Karpas-422 (cell line): ENCODE results near the gene FGFRL1. TPM values are rescaled to one million over a fixed set of nuclear protein-coding genes. Genes with fewer than 3 reads are reported as not detected.

ENCODE experiments used
- DNase-seq: peaks from one replicate; pipeline ENCODE4 v3.0.0-alpha.2; 2015
- H2AFZ ChIP-seq: fragments of 200-600 bp; sonication (generic); 2 replicates; pipeline ENCODE4 v1.6.1; 2014; ENCODE audit warnings: antibody characterized with exemption, low read length, mixed read lengths
- H3K27ac ChIP-seq: fragments of 200-600 bp; sonication (generic); 2 replicates; pipeline ENCODE4 v1.5.1; 2014; ENCODE audit warnings: mild to moderate bottlenecking, low read length, moderate library complexity
- H3K27me3 ChIP-seq: fragments of 200-600 bp; sonication (generic); 2 replicates; pipeline ENCODE4 v1.6.1; 2014; ENCODE audit warnings: low read length, mixed read lengths
- H3K36me3 ChIP-seq: fragments of 200-600 bp; sonication (generic); 2 replicates; pipeline ENCODE4 v1.6.1; 2014; ENCODE audit warnings: low read length, mixed read lengths; ENCODE audit not compliant: insufficient read depth
- H3K4me1 ChIP-seq: fragments of 200-600 bp; sonication (generic); 2 replicates; pipeline ENCODE4 v1.6.1; 2014; ENCODE audit warnings: mild to moderate bottlenecking, low read length, mixed read lengths
- H3K4me2 ChIP-seq: fragments of 200-600 bp; sonication (generic); 2 replicates; pipeline ENCODE4 v1.6.1; 2014; ENCODE audit warnings: low read length, low read depth, mild to moderate bottlenecking; ENCODE audit not compliant: poor library complexity, severe bottlenecking
- H3K4me3 ChIP-seq: fragments of 200-600 bp; sonication (generic); 2 replicates; pipeline ENCODE4 v1.5.1; 2014; ENCODE audit warnings: mild to moderate bottlenecking, antibody characterized with exemption, low read length, mixed read lengths
- H3K79me2 ChIP-seq: fragments of 200-600 bp; sonication (generic); 2 replicates; pipeline ENCODE4 v1.6.1; 2014; ENCODE audit warnings: mild to moderate bottlenecking, low read length, mixed read lengths
- H3K9ac ChIP-seq: fragments of 200-600 bp; sonication (generic); 2 replicates; pipeline ENCODE4 v1.6.0; 2014; ENCODE audit warnings: low read length
- H3K9me2 ChIP-seq: fragments of 200-600 bp; sonication (generic), shearing (Covaris generic); replicated peaks from 2 replicates; pipeline ENCODE4 v1.6.0; 2014; ENCODE audit warnings: mild to moderate bottlenecking, low read length, moderate library complexity; ENCODE audit not compliant: insufficient read depth
- H3K9me3 ChIP-seq: fragments of 300-700, 200-600 bp; sonication (generic); 2 replicates; pipeline ENCODE4 v1.6.1; 2014; ENCODE audit warnings: low read length, mixed read lengths
- H4K20me1 ChIP-seq: fragments of 200-600 bp; sonication (generic); 2 replicates; pipeline ENCODE4 v1.6.1; 2014; ENCODE audit warnings: mild to moderate bottlenecking, antibody characterized with exemption, low read length, low read depth; ENCODE audit not compliant: insufficient read depth
- total RNA-seq: library from RNA; depleted of rRNA; stranded (reverse); fragments of >200 nt; shearing (Covaris generic); gene quantifications from 2 replicates; pipeline ENCODE4 v1.2.3, GENCODE V29; 2014; ENCODE audit warnings: low replicate concordance

FGFRL1 gene
- total RNA-seq, 1 experiment from 2014 or later: not detected

GRCh38 chr4:1000686-1001260 lies 10.7 kb upstream of the FGFRL1 start:
- Histone ChIP-seq H3K27ac (peak overlapping the region; percentile 88; the same call in 1 of the 2 replicates), H3K79me2 (no peaks in the 10 kb centered on the region), H3K9me3 (no peaks in the 10 kb centered on the region), H3K4me1 (peaks cover 25% of the 10 kb centered on the region), H4K20me1 (peaks cover 13% of the 10 kb centered on the region; the same call in 1 of the 2 replicates), H3K9me2 (no peaks in the 10 kb centered on the region), H3K9ac (no peak overlapping the region), H3K36me3 (no peaks in the 10 kb centered on the region), H2AFZ (no peak overlapping the region), H3K4me3 (peak overlapping the region; percentile 40; the same call in 1 of the 2 replicates), H3K27me3 (no peaks in the 10 kb centered on the region), H3K4me2 (peak overlapping the region; percentile 61)
- DNase-seq: no peak

DNA sequence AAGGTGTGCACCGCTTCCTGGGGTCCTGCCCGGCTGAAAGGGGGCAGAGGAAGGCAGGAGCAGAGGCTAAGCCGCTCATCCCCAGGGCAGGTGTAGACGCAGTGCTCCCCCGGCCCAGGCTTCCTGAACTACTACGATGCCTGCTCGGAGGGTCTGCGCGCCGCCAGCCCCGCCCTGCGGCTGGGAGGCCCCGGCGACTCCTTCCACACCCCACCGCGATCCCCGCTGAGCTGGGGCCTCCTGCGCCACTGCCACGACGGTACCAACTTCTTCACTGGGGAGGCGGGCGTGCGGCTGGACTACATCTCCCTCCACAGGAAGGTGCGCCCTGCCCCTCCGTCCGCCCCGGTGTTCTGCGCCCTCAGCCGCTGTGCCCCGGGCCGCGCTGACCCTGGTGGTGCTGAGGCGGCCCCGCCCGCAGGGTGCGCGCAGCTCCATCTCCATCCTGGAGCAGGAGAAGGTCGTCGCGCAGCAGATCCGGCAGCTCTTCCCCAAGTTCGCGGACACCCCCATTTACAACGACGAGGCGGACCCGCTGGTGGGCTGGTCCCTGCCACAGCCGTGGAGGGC lies 9.8 kb upstream of the FGFRL1 start:
- no peak for DNase-seq
- H3K4me3 ChIP-seq: no peak overlapping the region
- no peaks in the 10 kb centered on the region for H3K9me3 ChIP-seq
- H3K4me1 ChIP-seq: peaks cover 25% of the 10 kb centered on the region
- no peak overlapping the region for H2AFZ ChIP-seq
- H3K27me3 ChIP-seq: no peaks in the 10 kb centered on the region
- H3K36me3 ChIP-seq: no peaks in the 10 kb centered on the region
- H3K9ac ChIP-seq: no peak overlapping the region
- no peaks in the 10 kb centered on the region for H3K79me2 ChIP-seq
- 0 out of 2 replicates have a peak, but pooled peaks cover 5% of the 10 kb centered on the region for H4K20me1 ChIP-seq
- no peak overlapping the region for H3K4me2 ChIP-seq
- H3K27ac ChIP-seq: no peak overlapping the region
- H3K9me2 ChIP-seq: no peaks in the 10 kb centered on the region

DNA sequence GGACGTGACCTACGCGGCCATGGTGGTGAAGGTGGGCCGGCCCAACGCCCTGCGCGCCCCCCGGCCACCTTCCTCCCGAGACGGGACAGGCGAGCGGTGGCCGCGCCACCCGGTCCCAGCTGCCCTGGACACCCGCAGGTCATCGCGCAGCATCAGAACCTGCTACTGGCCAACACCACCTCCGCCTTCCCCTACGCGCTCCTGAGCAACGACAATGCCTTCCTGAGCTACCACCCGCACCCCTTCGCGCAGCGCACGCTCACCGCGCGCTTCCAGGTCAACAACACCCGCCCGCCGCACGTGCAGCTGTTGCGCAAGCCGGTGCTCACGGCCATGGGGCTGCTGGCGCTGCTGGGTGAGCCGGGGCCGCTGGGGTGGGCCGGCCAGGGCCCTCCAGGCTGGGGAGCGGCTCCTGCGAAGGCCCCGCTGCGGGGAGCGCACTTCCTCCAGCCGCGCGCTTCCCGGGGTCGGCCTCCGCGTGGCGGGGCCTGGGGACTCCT lies 9.2 kb upstream of the FGFRL1 start:
- DNase-seq: no peak
- Histone ChIP-seq H3K27me3 (no peaks in the 10 kb centered on the region), H3K4me1 (peaks cover 25% of the 10 kb centered on the region), H3K9me3 (no peaks in the 10 kb centered on the region), H3K36me3 (no peaks in the 10 kb centered on the region), H4K20me1 (0 out of 2 replicates have a peak, but pooled peaks cover 5% of the 10 kb centered on the region), H3K79me2 (no peaks in the 10 kb centered on the region), H3K27ac (no peak overlapping the region), H2AFZ (no peak overlapping the region), H3K9ac (no peak overlapping the region), H3K9me2 (no peaks in the 10 kb centered on the region), H3K4me2 (no peak overlapping the region), H3K4me3 (no peak overlapping the region)

- no peak overlapping the region for H3K27ac ChIP-seq
- H3K9me2 ChIP-seq: no peaks in the 10 kb centered on the region
- H3K4me3 ChIP-seq: no peak overlapping the region
- no peaks in the 10 kb centered on the region for H3K27me3 ChIP-seq
- 0 out of 2 replicates have a peak, but pooled peaks cover 5% of the 10 kb centered on the region for H4K20me1 ChIP-seq
- H3K9ac ChIP-seq: no peak overlapping the region
- H3K4me2 ChIP-seq: no peak overlapping the region
- H2AFZ ChIP-seq: no peak overlapping the region
- no peak for DNase-seq
- no peaks in the 10 kb centered on the region for H3K9me3 ChIP-seq
- no peaks in the 10 kb centered on the region for H3K36me3 ChIP-seq
- H3K79me2 ChIP-seq: no peaks in the 10 kb centered on the region
- peaks cover 25% of the 10 kb centered on the region for H3K4me1 ChIP-seq
Measured at GRCh38 chr4:1002631-1003251, 8.7 kb upstream of the FGFRL1 start.

GRCh38 chr4:1003271-1004070 lies 8.0 kb upstream of the FGFRL1 start:
- no peak overlapping the region for H3K4me3 ChIP-seq
- no peak for DNase-seq
- no peaks in the 10 kb centered on the region for H4K20me1 ChIP-seq
- no peaks in the 10 kb centered on the region for H3K27me3 ChIP-seq
- no peaks in the 10 kb centered on the region for H3K36me3 ChIP-seq
- H2AFZ ChIP-seq: no peak overlapping the region
- H3K79me2 ChIP-seq: no peaks in the 10 kb centered on the region
- no peak overlapping the region for H3K27ac ChIP-seq
- H3K4me1 ChIP-seq: peaks cover 21% of the 10 kb centered on the region
- no peak overlapping the region for H3K4me2 ChIP-seq
- no peaks in the 10 kb centered on the region for H3K9me3 ChIP-seq
- H3K9me2 ChIP-seq: no peaks in the 10 kb centered on the region
- H3K9ac ChIP-seq: no peak overlapping the region

DNA sequence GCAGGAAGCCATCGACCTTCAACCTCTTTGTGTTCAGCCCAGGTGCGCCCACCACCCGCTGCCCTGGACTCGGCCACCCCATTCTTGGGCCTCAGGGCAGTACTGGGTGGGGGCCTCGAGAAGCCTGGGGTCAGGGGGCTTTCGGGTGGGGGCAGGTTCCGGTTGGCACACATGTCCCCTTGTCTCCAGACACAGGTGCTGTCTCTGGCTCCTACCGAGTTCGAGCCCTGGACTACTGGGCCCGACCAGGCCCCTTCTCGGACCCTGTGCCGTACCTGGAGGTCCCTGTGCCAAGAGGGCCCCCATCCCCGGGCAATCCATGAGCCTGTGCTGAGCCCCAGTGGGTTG lies 7.4 kb upstream of the FGFRL1 start:
- Histone ChIP-seq H3K27ac (no peak overlapping the region), H4K20me1 (no peaks in the 10 kb centered on the region), H3K4me2 (no peak overlapping the region), H3K4me3 (no peak overlapping the region), H3K9ac (no peak overlapping the region), H3K36me3 (no peaks in the 10 kb centered on the region), H3K9me3 (no peaks in the 10 kb centered on the region), H3K79me2 (no peaks in the 10 kb centered on the region), H3K27me3 (no peaks in the 10 kb centered on the region), H3K4me1 (peaks cover 23% of the 10 kb centered on the region), H2AFZ (no peak overlapping the region), H3K9me2 (no peaks in the 10 kb centered on the region)
- DNase-seq: no peak

- Histone ChIP-seq H3K9me2 (no peaks in the 10 kb centered on the region), H3K4me2 (no peak overlapping the region), H4K20me1 (no peaks in the 10 kb centered on the region), H3K79me2 (no peaks in the 10 kb centered on the region), H3K4me1 (peaks cover 20% of the 10 kb centered on the region), H3K9ac (no peak overlapping the region), H3K36me3 (no peaks in the 10 kb centered on the region), H3K9me3 (no peaks in the 10 kb centered on the region), H3K27ac (no peak overlapping the region), H2AFZ (no peak overlapping the region), H3K4me3 (no peak overlapping the region), H3K27me3 (no peaks in the 10 kb centered on the region)
- no peak for DNase-seq
Measured at GRCh38 chr4:1004557-1005485, 6.6 kb upstream of the FGFRL1 start.
